AG20443 (cell line): ENCODE results near the gene SLC35F3.
"Not testable (repeated sequence)": the region's sequence is repeated elsewhere in the genome, so short reads cannot be mapped to it uniquely, and the experiment has no call there.

Experiments used
- DNase-seq: peaks from one replicate; pipeline ENCODE4 v3.0.0; 2012; ENCODE audit warnings: low spot score, mixed read lengths

Gene SLC35F3

DNA sequence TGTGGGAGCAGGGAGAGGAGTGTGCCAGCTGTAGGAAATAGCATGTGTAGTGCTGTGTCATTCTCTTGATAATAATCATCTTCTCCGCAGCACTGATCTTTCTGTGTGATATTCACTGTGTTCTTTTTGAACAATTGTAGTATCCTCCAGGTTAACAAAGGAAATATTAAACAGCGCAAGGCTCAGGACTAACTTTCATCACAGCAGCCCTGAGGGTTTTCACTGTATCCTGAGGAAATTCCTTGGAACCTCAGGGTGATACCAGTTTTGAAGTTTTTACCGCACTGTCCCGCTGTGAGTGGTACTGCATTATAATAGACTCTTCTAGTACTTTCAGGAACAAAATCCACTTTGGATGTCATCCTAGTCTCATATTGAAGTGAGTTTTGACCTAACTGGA, 240.4 kb downstream of the SLC35F3 start:
- no peak for DNase-seq

DNA sequence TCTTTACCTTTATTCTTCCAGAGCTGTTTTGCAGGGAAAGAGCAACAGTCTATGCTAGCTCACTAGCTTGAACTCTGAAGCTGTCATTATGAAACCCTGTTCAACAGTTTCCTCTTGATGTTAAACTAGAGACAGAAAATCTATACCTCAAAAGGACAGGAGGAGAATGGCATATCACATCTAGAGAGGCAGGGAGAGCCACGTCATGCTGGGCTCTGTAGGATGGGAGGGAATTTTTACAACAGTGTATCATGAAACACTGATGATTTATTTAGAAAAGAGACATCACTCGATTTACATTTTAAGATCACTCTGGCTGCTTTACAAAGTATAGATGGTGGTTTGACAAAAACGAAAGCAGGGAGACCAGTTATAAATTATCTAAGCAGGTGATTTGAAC, 243.9 kb downstream of the SLC35F3 start:
- DNase-seq: no peak

DNA sequence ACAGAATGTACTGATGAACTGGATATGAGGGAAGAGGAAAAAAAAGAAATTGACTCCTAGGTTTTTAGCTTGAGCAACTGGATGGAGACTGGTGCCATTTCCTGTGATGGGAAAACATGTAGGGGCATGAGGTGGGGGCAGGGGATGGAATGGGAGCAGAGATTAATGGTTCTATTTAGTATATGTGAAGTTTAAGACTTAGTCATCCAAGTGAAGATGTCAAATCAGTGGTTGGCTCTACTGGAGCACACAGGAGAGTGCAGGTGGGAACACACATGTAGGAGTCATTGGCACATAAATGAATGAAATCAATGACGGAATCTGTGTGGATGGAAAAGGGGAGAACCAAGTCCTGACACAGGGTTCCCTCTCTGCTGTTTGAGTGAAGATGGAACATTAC, 244.3 kb downstream of the SLC35F3 start:
- DNase-seq: no peak

DNA sequence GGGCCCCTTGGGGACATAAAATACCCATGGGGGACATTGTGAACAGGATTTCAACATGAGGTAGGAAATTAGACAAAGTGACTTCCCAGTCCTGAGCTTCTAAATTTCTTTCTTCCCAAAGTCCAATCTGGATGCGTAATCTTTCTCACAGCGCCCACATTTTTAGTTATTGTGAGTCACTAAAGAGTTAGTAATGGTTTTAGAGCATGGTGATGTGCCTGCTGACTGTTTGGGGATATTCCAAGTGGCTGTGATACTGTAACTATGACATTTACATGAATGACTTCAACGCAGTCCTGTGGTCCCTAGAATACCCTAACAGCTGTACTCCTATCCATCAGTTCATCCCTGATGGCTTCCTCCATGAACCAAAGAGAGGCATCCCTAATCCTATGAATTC, 244.7 kb downstream of the SLC35F3 start:
- peak; percentile 35 for DNase-seq

DNA sequence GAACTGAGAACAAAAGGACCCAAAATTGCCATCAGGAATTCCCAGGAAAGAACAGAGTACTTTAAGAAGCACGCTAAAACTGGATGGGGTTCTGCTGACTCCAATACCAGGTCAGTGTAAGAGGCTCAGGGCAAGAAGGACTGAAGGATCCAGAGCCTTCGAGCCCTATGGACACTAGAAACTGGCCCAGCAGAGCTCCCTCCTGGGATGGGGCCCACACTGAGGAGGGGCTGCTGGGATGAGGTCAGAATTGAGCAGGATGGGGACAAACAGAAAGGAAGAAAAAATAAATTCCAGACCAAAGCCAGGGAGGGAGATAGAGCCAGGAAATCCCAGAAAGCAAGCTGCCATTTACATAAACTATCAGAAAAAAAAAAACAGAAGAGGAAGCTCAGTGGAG, 246.4 kb downstream of the SLC35F3 start:
- no peak for DNase-seq

DNA sequence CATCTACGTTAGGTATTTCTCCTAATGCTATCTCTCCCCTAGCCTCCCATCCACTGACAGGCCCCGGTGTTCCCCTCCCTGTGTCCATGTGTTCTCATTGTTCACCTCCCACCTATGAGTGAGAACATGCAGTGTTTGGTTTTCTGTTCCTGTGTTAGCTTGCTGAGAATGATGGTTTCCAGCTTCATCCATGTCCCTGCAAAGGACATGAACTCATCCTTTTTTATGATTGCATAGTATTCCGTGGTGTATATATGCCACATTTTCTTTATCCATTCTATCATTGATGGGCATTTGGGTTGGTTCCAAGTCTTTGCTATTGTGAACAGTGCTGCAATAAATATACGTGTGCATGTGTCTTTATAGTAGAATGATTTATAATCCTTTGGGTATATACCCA, 247.9 kb downstream of the SLC35F3 start:
- DNase-seq: not testable (repeated sequence)

DNA sequence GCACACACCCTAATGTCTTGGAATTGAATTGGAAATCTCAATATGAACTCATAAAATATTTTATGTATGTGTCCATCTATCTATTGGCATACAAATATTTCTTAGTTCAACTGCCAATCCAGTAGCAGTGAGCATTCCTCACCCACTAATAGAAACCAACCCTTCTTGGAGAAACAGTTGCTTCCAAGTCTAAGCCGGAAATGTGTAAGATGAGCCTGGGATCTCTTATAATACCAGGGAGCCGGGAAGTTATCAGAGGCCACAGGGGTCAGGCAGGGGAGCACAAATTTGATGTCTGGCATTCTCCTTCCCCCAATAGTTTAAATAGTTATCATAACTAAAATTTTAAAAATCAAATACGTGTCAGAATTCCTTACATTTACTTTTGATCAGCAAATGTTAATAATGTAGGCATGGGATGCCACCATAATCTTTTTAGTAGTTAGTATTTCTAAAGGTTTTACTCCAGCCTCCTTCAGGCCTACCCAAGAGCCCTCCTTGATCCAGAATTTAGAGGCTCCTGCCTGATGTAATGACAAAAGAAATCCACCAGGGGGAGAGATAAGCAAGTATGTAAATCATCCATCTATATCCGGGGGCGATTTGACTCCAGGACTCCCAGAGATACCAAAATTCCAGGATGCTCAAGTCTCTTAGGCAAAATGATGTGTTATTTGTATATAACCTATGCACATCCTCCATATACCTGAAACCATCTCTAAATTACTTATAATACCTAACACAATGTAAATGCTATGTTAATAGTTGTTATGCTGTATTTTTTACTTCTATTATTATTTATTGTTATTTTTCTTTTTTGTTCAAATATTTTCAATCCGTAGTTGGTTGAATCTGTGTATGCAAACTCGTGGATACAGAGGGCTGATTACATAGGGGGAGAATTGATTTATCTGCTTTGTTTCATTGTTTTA, 250.1 kb downstream of the SLC35F3 start:
- peak; percentile 68 for DNase-seq

DNA sequence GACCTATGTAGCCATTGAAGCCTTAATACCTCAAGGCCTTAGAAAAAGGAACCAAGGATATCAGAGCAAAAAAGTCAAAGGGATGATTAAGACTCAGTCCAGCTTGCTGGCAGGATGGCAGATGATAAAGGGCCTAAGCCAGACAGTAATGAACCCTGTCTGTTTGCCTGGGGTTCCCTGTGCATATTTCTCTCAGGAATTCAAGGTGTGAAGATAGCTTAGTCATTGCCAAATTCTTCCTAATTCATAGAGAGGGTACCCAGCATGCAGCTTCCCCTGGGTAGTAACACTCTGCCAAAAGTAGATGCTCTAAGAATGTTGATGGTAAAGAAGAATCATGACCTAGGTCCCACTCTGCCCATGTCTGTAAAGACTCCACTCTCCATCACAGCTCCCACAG, 258.2 kb downstream of the SLC35F3 start:
- no peak for DNase-seq

DNA sequence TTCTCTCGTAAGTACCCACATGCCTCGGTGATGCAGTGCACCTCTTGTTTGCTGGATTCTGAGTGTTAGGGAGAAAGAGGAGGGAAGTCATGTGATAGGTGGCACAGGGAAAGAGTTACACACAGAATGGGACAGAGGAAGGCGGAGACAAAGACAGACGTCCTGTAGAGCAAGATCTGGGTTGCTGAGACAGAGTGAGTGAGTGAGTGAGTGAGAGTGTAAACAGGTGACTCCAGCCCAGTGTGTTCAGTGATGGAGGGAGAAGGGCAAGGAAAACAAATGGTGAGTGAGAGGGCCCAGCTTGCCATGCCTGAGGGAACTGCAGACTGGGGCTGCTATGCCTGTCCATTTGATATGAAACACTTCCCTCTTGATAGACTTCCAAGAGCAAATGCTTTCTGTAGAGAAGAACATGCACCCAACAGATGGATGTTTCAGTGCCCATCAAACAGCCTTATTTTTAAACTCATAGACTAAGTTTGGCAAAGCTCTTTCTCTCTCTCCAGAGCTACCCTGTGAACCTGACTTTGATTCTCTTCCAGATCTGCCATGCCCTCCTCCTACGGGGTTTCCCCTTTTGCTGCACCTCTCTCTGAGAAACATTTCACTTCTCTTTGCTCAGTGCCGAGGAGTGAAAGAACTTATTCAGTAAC, 258.9 kb downstream of the SLC35F3 start:
- no peak for DNase-seq

DNA sequence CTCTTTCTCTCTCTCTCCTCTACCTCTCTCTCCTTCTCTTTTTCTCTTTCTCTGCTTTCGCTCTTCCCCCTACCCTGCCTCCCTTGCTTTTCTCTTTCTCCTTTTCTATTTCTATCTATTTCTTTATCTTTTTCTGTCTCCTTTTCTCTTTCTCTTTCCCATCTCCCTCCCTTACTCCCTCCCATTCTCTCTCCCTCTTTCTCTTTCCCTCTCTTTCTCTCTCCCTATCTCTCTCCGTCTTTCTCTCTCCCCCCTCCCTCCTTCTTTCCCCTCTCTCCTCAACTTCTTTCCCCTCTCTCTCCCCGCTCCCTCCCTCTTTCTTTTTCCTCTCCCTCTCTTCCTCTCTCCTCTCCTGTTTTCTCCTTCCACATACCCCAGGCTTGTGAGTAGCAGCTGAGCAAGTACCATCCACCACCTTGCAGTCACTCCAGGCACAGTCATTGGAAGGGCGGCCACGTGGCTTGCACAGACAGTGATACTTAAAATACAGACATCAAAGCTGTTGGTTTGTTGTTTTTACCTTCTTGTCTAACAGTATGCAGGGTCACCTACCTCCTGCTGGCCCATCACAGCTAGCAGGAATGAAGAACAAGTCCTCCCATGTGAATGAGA, 259.7 kb downstream of the SLC35F3 start:
- DNase-seq: no peak

DNA sequence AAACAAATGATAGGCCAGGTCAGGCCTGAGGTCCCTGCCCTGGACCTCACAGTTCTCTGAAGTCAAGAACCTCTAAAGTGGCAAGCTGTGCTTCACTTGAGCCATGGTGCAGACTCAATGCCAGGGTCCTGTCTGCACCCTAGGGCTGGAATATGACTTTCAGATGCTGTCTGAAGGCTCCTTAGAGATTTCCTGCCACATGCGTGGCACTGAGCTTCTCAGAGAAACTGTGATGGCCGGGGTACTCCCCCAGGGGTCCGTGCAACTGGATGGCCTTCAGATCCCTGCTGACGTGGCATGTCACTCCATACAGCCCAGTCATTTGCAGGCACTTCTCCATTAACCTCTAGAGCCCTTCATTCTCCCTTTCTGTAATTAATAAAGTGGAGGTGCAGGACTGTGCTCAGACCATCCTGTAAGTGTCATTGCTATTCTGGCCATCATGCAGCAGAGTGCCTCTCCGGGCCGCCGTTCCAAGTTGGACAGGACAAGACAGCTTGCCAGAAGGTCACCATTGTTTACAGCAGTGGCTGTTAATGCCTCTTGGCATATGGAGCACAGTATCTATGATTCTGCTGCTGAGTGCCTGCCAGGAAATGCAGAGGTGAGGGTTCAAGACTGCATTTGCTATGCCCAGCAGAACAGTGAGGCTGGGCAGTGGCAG, 263.7 kb downstream of the SLC35F3 start:
- DNase-seq: no peak

DNA sequence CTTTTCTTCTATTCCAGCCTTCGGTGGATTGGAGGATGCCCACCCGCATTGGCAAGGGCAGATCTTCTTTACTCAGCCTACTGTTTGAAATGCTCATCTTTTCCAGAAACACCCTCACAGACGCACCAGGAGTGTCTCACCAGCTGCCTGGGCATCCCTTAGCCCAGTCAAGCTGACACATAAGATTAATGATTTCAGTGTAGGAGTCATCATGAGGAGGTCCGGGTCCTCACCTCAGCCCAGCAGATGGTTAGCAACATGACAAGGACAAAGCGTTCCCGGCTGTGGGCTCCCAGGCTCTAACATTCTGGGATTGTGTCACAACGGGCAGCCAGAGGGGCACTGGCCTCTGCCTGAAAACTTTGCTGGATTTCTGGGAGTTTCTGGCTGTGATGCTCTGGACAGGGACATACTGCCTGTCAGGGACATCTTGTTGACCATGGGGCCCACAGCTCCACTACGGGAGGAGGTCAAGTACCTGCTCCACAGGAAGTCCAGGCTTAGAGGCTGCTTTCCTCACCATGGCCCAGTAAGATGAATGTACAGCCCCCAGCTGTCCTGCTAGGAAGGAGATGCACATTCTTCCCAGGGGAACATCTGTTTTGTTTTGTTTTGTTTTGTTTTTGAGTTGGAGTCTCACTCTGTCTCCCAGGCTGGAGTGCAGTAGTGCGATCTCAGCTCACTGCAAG, 264.8 kb downstream of the SLC35F3 start:
- DNase-seq: no peak

DNA sequence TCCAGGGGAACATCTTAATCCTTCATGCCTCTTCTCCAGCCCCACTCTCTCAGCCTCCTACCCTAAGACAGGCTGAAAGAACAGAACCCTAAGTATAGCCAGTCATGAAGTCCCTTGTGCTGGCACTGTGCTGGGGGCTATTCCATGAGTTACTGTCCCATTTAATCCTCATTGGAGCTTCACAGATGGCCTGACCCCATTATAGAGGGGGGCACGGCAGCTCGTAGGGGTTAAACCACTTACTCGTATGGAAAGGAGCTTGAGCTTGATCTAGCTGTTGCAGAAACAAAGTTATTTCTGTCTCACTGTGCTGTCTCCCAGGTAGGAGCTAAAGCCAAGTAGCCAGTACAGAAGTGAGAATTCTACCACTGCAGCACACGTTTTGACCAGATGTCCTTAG, 265.6 kb downstream of the SLC35F3 start:
- DNase-seq: no peak

DNA sequence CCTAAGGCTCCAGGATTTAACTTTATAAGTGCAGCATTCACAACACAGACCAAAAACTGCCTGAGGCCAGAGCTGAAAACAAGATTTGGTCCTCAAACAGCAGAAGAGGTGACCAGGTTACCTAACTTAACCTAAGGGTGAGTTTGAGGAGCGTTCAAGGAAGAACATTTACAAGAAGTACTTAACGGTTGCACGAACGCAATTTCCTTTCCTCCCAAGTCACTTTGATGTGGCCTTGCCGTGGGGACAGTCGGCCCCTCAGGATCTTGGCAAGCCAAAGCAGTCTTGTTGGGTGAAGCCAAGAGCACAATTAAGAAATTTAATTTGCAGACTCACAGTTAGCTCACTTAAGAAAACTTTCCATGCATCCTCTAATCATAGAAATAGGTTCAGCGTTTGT, 266.1 kb downstream of the SLC35F3 start:
- DNase-seq: no peak

DNA sequence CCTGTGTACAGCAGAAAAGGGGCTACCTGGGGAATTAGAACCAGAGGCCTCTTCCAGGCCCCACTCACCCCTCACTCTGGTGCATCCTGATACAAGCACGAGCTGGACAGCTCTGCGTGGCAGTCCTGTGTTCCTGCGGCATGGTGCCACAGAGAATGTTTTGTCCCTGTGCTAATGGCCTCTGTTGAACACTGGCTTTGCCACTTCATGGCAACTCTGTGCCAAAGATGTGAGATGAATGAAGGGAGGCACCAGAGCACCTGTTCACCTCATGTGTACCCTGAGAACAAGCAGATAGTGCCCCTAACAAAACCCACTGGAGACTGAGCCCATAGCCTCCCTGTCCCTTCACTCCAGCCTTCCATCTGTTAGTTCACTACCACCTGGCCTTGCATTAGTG, 269.5 kb downstream of the SLC35F3 start:
- no peak for DNase-seq

DNA sequence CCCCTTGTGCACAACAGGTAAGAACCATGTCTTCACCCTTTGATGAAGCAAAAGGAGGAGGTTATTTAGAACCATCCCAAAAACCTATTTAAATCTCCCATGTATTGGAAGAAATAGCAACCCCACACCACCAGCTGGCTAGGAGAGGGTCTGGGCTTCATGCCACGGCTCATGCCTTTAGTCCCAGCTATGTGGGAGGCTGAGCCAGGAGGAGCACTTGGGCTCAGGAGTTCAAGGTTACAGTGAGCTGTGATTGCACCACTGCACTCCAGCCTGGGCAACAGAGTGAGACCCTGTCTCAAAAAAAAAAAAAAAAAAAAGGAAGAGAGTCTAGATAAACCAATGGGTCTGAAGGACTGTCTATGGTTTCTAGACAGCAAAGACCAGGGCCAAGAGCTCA, 270.9 kb downstream of the SLC35F3 start:
- DNase-seq: no peak

DNA sequence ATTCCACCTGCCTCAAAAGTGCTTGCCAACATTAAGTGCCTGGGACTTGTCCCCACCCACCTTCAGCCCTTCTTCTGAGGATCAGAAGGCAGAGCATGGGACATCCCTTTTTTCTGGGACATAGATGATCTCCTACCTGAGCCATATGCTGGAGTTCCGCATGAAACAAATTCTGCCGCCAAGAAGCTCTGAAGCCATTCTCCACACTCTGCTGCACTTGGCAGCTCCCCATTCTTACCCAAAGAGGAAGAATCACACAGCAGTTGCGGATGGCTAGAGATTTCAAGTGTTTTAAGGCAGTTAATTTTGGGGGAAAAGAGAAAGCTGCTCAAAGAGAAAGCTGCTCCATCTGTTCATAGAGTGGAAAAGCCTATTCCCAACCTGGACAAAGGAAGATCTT, 271.5 kb downstream of the SLC35F3 start:
- no peak for DNase-seq

DNA sequence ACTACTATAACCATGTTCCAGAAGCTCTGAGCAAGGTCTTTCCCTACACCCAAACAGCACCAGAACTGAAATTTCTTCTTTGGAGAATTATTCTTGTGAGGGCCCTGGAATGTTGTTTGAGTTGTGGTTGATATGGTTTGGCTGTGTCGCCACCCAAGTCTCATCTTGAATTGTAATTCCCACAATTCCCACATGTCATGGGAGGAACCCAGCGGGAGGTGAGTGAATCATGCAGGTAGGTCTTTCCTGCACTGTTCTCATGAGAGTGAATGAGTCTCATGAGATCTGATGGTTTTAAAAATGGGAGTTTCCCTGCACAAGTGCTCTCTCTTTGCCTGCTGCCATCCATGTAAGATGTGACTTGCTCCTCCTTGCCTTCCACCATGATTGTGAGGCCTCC, 272.4 kb downstream of the SLC35F3 start:
- not testable (repeated sequence) for DNase-seq

DNA sequence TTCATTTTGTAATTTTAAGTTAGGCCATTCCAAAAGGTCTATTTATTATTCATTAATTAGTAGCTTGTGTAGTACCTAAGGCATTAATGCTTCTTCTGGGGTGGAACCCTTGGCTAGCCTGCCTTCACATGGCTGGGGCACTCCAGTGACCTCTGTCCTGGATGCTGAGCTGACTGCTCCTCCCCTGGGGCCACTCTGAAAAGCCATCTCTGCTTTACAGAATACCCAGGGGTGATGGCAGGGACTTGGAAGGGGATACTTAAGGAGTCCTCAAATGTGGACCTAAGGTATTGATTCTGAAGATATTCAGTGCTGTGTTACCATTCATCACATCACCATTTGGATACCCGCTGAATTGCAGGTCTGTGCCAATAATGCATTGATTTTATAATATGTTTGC, 281.0 kb downstream of the SLC35F3 start:
- DNase-seq: no peak

DNA sequence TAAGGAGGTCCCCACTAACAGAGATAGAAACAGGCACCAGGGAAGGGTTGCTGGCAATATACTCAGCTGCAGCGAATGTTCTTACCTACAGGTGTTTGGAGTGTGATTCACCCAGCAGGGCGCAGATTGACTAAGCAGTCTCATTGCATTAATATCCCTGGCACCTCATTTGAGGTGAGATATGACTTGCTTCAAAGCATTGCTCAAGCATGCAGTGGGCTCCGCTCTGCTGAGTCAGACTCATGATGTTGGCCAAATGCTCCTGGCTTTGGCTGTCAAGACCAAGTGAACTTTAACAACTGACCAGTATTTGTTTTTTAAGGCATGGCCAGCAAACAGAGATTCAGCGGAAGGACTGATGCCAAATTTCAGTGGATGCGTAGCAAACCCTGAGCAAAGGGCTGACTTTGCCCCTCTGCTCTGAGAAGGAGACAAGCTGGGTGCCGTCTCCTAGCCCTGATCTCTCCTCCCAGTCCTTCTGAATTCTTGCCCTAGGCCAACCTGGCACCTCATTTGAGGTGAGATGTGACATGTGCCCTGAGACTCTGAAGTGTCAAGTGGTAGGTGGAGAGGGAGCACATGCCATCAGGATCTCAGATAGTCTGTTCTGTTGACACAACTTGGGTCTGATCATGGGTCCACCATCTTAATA, 281.7 kb downstream of the SLC35F3 start:
- DNase-seq: no peak

DNA sequence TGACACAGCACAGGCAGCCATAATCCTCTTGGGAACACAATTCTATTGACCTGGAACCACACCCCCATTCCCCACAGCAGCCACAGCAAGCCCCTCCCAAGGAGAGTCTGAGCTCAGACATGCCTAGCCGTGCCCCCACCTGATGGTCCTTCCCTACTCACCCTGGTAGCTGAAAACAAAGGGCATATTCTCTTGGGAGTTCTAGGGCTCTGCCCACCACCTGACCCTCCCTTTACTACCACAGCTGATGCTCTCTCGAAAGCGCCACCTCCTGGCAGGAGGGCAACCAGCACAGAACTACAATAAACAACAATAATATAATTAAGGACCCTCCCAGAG, 283.9 kb downstream of the SLC35F3 start:
- DNase-seq: no peak

DNA sequence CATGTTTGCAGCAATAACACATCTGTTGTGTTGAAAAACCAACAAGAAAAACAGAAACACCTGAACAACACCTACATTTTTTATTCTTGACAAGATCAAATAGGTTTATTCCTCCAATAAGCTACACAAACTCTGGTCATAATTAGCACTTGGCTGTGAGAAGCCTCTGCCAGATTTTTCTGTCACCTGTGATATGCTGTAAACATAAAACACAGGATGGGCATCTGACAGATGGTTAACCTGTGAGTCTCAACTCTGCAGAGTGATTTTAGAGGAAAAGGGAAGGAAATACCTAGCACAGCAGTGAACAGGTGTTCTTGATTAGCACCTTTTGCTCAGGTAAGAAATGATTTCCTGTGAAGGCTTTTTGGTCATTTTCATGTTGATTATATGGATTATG, 293.4 kb downstream of the SLC35F3 start:
- DNase-seq: no peak
